ENCODE data around the gene ABHD8.
"Not testable (repeated sequence)": the region's sequence is repeated elsewhere in the genome, so short reads cannot be mapped to it uniquely, and the experiment has no call there.

Gene ABHD8

DNA sequence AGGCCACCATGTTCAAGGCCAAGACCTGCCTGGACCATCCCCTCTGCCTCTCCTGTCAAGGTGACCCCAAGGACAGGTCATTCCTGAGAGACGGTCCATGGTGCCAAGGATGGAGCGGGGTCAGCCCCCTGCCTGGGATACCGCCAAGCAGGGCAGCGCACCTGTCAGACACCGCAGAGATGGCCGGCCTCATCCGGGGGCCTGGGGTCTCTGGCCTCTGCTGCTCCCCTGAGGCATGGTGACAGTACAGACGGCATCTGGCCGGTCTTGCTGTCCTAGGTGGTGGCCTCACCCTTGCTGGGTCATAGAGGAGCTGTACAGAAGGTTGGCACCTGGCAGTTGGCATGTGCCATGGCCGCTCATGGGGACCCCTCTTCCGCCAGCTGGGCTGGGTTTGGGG lies 17.2 kb upstream of the ABHD8 start:
- DNase-seq: no peak

DNA sequence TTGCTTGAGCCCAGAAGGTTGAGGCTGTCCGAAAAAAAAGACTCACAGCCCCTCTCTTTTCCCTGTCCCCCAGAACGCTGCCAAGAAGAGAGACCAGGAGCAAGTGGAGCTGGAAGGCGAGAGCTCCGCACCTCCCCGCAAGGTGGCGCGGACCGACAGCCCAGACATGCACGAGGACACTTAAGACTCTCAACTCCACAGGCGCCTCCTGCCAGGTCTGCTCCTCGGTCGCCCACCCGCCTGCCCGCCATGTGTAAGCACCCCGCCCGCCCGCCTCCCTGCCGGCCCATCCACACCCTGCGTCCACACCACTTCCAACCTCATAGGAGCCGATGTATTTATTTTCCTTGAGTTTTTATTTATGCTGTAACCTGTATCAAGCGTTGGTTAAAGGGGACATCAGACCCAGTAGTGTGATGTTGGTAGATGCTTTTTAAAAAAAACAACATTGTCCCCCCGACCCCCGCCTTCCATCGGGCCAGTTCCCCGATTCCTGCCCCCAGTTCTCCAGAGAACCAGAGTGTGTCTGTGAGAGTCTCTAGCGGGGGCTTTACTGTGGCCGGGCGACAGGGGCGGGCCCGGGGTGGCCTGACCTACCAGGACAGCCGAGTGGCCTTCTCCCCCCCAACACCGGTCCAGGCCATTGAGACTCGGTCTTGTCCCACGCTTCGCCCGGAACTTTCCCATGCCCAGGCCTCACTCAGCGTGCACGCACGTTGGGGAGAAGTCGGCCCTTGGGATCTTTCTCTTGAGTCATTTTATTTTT lies 16.4 kb upstream of the ABHD8 start:
- DNase-seq: no peak

GRCh38 chr19:17318966-17319365 lies 15.7 kb upstream of the ABHD8 start:
- no peak for DNase-seq

GRCh38 chr19:17314007-17314593 lies 10.9 kb upstream of the ABHD8 start:
- no peak for DNase-seq

GRCh38 chr19:17312189-17313113 lies 9.2 kb upstream of the ABHD8 start:
- no peak for DNase-seq

GRCh38 chr19:17311455-17312188 lies 8.4 kb upstream of the ABHD8 start:
- no peak for DNase-seq

DNA sequence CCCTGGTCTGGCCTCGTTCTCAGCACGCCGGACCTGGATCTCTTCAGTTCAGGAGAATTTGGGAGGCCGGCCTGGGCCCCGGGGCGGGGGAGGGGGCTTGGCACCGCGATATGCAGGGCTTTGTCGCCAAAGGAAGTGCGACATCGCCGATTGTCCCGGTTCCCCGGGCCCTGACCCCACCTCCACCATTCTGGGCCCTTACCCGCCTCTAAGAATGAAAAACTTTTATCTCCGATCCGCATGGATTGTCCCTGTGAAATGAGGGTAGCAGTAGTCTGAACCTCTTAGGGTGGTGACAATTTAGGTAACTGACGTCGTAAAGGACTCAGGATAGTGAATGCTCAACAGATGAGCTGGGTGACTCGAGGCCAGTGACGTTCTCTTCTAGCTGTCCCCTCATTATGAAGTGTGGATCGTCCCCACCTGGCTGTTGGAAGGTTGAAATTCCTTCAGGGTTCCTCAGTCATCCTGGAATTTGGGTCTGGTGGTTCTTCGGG lies 6.8 kb upstream of the ABHD8 start:
- DNase-seq: no peak

DNA sequence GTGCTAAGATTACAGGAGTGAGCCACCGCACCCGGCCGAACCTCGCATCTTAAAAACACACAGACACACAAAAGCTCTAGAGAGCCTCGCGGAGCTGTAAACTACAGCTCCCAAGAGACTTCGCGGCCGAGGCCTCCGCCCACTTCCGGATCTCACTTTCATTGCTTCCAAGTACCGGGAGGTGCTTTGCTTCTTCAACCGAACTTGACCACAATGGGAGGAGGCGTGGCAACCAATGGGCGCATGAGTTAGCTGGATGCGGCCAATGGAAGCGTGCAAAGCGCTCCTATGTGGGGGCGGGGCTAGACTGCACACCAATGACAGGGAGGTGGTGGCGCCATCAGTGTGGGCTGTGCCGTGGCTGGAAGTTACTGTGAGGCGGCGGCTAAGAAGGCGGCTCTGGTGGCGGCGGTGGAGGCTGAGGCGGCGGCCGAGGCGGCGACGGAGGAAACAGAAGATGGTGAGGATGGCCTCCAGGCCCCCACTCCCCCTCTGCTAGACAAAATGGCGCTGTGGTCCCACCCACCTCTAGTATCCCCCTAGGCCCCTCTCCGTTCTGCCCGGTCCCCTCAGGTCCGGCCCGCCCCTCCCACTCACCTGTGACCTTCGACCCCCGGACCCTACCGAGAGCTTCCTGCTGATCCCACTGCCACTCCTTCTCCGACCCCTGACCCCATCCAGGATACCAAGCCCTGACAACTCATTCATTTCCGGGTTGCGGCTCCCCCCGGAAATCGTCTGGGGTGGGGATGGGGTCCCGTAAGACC lies 6.2 kb upstream of the ABHD8 start, which contains the start of gene DDA1:
Gene DDA1, plus strand, starts transcription at position 366 of the 767 bp plus-strand sequence. Its CDS starts 92 bp downstream, at position 458.
- DNase-seq: peak; percentile 99

GRCh38 chr19:17307876-17308377 lies 4.7 kb upstream of the ABHD8 start:
- DNase-seq: no peak

DNA sequence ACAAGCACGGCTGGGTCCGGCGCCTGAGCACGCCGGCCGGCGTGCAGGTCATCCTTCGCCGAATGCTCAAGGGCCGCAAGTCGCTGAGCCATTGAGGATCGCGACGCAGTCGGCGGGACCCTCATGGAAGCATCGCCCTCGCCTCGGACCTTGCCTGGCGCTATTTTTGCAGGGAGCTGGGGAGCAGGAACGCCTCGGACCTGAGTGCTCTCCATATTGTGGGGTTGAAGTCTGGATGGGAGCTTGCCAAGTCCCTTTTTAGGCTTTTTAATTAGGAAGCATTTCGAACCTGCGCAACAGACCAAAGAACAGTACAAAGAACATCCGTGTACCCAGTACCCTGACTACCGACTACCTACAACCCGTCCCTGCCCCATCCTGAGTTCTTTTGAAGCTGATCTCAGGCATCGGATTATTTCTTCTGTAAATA lies 3.1 kb upstream of the ABHD8 start:
- DNase-seq: no peak

- peak; percentile 99 for DNase-seq
Observed at GRCh38 chr19:17305517-17306284, 2.5 kb upstream of the ABHD8 start, which contains the start of gene MRPL34. Gene MRPL34, plus strand, starts transcription at chr19:17305872. Its CDS starts 21 bp downstream, at chr19:17305893.

DNA sequence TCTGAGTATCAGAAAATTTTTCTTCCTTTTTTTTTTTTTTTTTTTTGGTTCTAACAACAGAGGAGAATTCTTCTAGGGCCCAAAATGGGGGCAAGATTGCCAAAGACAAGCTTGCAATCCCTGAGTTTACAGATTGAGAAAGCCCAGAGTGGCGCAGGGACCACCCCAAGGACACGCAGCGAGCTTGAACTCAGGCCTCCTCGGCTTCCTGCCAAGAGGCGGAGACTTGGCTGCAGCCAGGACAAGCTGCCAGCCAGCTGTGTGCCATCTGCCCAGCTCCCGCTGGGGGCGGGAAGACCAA lies 1.9 kb upstream of the ABHD8 start:
- no peak for DNase-seq

DNA sequence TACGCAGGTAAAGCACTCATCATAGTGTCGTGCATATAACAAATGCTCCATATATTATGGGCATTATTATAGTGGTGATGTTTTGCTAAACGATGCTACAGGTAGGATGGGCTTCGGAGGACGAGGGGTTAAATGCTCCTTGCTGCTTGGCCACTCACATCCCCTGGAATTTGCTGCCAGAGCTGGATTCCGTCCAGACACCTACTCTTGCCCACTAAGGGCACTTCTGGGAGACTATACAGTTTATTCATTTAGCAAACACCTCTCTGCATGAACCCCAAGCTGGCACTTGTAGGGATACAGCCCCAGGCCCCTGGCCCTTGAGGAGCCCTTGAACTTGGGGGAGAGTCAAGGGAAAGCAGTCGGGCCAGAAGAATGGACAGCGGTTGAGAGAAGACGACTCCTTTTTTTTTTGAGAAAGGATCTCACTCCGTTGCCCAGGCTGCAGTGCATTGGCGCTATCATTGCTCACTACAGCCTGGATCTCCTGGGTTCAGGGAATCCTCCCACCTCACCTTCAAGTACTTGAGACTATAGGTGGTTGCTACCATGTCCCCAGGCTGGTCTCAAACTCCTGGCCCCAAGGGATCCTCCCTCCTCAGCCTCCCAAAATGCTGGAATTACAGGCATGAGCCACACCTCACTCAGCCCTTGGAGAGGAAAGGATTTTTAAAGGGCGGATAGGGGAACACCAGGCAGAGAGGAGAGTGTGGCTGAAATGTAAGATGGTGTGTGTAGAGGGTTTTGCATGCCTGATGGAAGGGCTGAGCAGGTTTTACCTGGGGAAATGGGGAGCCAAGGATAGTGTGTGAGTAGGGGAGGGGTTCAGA lies 1.4 kb upstream of the ABHD8 start:
- DNase-seq: no peak

- no peak for DNase-seq
Observed at GRCh38 chr19:17303940-17304267, 679 bp upstream of the ABHD8 start.

DNA sequence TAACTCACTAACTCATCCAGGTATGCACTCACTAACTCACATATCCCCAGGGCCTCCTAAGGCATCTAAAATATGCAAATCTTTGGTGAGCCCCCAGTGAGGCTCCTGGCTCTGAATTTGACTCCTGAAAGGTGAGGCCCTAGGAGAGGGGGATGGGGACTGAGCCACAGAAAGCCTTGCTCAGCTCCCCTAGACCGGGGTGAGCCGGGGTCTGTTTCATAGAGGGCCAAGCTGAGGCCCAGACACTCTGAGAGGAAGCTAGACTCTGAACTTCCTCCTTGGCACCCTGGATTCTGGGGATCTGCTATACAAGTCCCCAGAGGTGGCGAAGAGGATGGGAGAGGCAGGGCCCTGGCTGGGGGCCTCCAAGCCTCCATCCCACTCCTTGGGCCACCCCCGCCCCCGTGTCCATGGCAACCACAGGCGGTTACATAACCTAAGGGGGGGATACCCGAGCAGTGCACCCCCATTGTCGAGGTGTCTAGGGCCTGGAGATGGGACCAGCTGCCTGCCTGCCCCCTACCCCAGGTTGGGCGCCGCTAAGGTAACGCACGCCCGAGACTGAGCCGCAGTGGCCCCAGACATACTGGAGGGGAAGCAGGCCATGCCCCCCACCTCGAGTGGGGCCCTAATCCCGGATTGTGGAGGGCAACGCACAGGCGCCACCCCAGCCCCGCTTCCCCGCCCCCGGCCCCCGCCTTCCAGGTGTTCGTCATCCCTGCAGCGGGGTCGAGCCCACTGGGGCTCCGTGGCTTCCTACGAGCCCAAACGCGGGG lies 646 bp downstream of the ABHD8 start:
- no peak for DNase-seq

DNA sequence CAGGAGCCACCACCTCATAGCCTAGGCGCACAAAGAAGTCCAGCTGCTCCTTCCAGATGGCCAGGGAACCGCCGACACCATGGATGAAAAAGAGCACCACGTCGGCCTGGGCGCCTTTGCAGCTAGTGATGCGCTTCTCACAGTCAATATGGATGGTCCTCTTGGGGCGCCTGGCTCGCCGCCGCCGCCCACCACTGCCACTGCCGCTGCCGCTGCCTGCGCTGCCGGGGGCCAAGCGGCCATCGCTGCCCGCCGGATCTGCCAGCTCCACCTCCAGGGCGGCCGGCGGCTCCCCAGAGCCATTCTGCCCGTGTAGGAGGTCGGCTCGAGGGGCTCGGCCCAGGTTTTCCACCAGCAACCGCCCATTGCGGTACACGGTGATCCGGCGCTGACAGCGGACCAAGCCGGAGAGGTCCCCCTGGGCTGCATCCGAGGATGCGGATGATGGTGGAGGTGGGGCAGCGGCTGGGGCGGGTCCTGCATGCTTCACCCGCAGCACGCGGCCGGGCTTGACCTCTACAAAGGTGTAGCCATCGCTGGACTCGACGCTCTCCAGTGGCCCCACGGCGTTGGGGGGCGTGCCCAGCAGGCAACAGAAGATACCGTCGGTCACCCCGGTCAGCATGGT lies 2.1 kb downstream of the ABHD8 start:
- DNase-seq: no peak

GRCh38 chr19:17296976-17297375 lies 6.2 kb downstream of the ABHD8 start:
- no peak for DNase-seq

DNA sequence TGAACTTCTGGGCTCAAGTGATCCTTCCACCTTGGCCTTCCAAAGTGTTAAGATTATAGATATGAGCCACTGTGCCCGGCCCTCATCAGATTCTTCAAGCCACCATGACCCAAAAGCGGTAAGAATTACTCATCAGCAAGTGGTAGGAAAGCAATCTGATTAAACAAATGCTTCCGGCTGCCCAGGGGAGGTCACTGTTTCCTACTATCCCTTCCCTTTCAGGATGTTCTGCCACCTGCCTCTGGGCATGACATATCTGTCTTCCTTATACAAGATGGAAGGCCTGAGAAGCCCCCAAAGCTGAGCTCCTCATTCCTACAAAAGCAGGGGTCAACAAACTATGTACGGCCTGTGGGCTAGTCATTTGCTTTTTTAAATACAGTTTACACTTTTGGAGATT lies 7.0 kb downstream of the ABHD8 start:
- DNase-seq: no peak

- not testable (repeated sequence) for DNase-seq
Observed at GRCh38 chr19:17295551-17295950, 7.7 kb downstream of the ABHD8 start.

Data from NCI-H524 treated with DMSO at 0.1 percent for 48 hours (cell line).